Stromal cell of bone marrow (primary cell): ENCODE results near the gene GGTLC2.
"Not testable (repeated sequence)": the region's sequence is repeated elsewhere in the genome, so short reads cannot be mapped to it uniquely, and the experiment has no call there.

Experiments used
- DNase-seq: peaks from one replicate; pipeline ENCODE4 v3.0.0-alpha.2; 2012; ENCODE audit warnings: low read depth

GGTLC2 gene

DNA sequence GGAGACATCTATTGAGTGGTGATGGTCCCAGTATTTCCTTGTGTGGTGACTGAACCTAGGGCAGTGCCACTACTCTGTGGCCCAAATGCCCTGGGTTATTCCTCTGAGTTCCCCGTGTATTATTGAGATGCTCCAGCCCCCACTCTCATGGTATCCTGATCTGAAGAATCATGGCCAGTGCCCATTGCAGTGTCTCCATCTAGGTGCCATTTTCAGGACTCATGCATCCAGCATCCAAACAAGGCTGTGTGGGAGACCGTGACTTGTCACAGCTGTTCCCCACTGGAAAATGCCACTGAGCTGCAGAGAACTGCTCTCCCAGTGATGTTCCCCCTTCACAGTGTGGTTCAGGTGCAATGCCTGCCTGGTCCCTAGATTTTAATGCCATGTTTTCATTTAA is 24.7 kb downstream of the GGTLC2 start:
- DNase-seq: no peak

DNA sequence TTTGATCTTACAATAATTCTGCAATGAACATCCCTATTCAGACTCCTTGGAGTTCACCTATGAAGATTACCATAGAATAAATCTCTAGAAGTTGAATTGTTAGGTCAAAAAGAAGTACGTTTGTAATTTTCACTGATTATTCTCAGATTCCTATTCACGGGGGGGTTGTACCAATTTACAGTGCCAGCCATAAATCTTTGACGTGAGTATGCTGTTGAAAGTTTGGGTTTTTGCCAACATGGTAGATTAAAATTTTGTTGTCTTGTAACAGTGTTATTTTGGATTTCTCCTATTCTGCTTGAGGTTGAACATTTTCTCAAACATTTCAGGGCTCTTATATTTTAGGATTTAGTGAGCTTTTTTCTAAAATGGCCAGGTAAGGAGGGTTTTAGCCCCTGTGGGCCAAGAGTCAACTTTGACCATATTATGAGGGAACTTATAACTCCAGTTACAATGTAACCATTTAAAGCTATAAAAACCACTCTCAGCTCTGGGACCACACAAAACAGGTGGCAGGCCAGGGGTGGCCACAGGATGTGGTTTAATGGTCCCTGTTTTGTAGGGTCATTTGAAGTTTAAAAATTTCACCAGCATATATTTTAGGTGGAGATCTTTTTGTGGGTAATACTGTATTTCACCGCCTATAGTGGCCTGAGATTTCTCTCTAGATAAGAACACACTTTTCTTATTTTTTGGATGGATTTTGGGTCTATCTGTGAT is 25.8 kb downstream of the GGTLC2 start:
- DNase-seq: no peak

DNA sequence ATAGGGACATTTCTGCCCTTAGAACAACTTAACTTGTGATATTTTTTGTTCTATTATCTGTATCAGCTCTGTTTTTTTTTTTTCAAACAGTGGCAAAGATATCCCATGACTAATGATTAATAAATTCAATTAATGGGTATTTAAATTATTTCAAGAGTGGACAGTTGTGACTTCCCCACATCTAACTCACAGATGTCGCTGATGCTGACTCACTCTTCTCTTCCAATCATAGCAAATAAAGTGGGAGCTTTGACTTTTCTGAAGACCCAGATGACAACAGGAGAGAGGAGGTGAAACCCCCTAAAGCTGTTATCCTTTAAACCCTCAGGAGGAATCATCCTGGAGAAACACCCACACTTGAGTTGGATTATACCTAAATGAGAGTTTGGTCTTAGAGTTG is 27.1 kb downstream of the GGTLC2 start:
- DNase-seq: no peak

DNA sequence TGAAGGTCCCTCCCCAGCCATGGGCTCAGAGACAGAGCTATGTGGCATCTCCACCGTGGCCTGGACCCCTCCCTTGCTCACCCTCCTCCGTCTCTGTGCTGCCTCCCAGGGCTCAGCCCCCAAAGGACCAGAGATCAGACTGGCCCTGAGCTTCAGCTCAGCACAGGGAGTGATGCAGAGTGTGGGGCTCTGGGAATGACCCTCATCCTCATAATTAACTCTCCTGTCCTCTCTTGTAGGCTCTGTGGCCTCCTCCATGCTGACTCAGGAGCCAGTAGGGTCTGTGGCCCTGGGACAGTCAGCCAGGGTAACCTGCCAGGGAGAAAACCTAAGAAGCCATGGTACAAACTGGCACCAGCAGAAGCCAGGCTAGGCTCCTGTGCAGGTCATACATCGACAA is 28.7 kb downstream of the GGTLC2 start:
- DNase-seq: no peak

DNA sequence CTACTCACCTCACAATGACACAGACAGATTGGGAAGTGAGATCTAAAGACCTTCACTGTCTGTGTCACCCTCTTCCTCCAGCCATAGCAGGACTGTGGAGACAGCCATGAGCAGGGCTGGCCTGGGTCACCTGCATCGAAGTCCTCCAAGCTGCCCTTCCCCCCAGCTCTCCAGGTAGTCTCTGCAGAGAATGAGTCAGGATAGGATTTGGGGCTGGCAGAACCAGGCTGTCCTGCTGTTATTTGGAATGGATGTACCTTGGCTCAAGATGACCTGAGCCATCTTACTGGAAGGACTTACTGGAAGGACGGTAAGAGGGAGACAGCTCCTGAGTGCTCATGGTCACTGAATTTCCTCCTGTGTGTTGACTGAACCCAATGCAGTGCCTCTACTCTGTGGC is 29.2 kb downstream of the GGTLC2 start:
- no peak for DNase-seq

DNA sequence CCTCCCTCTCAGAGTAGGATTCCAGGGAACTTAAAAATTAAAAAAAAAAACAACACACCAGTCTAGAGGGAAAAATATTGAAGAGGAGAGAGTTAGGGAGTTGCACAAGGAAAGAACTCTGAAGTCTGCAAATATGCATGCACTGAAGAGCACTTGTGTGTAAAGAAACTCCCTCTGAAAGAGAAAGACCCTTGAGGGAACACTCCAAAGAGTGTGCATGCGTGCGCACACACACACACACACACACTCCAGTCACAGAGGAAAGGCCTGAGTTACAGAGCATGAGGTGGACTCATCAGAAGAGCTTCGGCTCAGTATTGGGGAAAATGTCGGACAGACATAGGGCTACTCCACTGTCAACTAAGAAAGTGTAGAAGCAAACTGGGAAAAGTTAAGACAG is 30.1 kb downstream of the GGTLC2 start:
- no peak for DNase-seq

DNA sequence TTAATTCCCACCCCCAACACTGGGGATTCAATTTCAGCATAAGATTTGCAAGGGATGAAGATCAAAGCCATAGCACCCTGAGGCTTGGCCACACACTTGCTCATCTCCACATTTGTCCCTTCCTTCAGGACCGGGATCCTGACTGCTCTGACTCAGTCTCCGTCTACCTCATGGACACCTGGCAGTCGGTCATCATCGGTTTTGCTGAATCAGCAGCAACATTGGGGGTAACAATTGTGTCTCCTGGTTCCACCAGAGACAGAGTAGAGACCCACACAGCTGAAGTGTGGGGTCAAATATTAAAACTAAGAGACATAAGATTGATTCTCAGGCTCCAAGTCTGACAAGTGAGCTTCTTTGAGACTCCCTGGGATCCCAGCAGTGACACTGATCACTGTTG is 34.6 kb downstream of the GGTLC2 start:
- DNase-seq: no peak

DNA sequence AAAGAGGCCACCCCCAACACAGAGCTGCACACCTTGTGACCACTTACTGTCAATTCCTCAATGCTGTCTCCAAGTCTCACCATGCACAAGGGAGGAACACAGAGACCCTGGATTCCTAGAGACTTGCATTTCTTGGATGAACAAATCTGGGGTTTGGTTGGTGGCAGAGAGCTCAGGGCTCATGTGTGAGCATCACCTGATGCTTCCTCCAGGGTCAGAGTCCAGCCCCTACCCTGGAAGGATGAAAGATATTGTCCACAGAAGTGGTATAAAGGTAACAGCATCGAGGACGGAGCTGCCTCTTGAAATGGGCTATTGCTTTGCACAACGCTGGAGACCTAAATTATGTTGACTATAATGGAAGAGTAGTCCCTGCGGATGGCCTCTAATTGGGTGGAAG is 36.0 kb downstream of the GGTLC2 start:
- no peak for DNase-seq

DNA sequence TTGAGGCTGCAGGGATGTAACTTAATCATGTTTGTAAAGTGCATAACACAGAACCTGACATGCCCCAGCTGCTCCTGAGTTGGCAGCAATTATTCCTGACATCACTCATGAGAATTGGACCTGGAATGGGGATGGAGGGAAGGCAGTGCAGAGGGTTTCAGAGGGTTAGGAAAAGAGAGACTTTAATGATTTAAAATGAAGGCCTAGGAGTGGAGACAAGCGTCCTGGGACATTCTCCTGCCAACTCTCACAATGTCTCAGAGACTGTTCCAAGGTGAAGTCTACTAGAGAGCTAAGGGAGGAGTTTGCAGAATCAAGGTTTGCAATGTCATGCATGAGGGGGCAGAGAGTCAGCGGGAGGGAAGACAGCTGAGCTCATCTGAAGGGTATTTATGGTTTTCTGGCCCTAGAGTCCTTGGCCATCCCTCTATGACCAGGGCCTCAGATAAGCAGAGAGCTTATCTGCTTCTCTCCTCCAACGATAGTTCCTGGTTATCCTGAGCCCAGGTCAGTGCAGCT is 36.9 kb downstream of the GGTLC2 start:
- DNase-seq: no peak

DNA sequence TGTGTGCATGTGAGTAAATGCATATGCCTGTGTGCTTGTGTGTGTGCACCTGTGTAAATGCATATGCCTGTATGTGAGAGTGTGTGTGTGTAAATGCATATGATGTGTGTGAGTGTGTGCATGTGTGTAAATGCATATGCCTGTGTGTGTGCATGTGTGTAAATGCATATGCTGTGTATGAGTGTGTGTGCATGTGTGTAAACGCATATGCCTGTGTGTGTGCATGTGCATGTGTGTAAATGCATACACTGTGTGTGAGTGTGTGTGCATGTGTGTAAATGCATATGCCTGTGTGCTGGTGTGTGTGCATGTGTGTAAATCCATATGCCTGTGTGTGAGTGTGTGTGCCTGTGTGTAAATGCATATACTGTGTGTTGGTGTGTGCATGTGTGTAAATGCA is 37.8 kb downstream of the GGTLC2 start:
- DNase-seq: no peak

DNA sequence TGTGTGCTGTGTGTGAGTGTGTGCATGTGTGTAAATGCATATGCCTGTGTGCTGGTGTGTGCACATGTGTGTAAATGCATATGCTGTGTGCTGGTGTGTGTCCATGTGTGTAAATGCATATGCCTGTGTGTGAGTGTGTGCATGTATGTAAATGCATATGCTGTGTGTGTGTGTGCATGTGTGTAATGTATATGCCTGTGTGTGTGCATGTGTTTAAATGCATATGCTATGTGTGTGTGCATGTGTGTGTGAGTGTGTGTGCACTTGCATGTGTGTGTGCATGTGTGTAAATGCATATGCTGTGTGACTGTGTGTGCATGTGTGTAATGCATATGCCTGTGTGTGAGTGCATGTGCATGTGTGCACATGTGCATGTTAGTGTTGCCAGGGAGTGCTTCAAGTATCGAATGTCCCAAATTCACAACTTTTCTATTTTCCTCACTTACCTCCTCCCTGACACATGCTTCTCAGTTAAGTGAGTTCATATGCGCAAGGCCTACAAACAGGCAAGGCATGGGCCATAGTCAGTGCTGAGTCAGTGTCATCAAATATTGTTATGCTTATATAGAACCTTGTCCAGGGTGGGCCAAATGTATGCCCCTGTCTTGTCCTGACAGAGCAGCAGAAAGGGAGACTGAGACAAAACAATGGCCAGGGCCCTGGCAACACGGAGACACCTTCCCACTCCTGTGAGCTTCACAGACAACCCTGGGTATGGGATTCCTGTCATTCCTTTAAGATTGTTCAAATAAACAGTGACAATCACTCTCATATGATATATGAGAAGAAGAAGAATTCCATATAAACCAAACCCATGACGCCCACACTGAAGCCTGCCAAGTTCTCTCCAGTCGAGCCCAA is 38.6 kb downstream of the GGTLC2 start:
- no peak for DNase-seq

DNA sequence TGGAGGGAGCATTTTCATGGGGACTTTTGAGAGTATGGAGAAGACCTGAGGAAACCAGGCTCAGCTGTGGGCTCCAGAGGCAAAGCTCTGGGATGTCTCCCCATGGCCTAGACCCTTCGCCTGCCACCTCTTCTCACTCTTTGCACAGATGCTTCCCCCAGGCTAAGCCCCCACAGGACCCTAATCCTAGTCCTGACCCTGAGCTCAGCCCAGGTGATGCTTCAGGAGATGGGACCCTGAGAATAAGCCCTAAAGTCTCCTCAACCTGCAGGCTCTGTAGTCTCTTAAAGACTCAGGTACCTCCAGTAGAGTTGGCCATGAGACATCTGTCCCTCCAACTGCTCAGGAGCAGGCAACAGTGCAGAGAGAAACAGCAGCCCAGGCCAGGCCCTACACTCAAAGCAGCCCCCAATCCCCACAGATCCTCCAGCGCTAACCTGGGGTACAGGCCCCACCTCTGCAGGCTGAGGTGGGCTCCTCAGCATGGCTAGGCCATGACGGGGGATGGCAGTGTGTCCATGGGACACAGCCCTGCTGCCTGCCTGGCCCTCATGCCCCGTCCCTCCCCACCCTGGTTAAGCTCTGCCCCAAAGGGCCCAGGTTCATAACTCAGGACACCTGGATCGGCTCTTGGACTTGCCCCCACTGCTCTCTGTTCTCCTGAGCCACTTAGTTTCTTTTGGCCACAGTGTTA is 39.4 kb downstream of the GGTLC2 start:
- DNase-seq: no peak

DNA sequence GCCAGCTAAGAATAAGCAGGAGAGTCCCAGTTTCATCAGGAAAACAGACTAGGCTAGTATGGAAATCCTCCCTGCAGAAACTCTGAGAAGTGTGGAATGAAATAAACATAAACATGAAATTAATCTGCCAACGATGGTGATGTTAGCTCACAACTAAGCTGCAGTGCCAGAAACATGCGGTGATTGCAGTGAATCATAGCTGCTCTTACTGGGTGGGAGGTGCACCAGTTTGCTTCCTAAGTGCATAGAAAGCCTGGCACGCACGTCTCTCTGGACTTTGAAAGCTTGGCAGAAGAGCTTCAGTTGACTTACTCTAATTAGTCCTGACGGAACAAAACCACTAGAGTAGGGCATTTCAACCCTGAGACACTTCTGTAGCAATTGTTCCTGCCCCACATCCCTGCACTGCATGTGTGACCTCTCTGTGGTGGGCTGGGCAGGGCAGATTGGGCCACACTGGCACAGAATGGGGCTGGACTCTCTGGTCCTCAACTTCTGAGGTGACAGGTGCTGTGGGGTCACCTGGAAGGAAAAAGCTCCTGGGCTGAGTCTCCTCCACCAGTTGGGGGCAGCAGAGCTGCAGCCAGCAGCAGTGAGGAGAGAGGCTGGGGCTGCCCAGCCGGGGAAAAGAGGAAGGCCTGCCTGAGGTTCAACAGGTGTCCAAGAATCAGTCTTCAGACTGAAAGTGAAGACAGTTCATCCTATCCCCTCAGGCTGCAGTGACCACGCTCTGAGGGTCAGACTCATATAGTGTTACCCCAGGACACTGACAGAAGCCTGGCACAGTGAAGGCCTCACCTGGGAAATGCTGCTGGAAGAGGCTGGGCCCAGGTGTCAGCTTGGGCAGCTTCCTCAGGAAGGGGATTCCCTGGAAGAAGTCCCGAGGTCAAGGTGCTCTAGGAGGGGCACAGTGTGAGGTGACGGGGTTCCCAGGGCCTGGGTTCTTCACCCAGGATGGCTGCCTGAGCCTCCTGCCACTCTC is 40.5 kb downstream of the GGTLC2 start:
- DNase-seq: peak; percentile 38

DNA sequence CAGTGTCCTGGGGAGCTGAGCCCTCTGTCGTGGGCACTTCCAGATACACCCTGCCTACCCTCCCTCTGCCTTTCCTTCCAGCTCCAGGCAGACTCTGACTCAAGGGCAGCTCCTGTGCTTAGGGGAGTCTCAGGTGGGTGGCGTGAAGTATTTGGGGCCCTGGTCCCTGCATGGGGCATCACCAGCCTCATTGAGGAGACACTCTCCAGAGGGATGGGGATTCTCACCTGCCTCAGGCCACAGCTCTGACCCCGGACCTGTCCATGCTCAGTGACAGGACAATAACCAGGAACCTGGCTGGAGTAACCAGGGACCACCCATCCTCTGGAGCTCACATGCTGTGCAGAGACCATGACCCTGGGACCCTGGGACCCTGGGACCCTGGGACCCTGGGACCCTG is 41.2 kb downstream of the GGTLC2 start:
- no peak for DNase-seq

DNA sequence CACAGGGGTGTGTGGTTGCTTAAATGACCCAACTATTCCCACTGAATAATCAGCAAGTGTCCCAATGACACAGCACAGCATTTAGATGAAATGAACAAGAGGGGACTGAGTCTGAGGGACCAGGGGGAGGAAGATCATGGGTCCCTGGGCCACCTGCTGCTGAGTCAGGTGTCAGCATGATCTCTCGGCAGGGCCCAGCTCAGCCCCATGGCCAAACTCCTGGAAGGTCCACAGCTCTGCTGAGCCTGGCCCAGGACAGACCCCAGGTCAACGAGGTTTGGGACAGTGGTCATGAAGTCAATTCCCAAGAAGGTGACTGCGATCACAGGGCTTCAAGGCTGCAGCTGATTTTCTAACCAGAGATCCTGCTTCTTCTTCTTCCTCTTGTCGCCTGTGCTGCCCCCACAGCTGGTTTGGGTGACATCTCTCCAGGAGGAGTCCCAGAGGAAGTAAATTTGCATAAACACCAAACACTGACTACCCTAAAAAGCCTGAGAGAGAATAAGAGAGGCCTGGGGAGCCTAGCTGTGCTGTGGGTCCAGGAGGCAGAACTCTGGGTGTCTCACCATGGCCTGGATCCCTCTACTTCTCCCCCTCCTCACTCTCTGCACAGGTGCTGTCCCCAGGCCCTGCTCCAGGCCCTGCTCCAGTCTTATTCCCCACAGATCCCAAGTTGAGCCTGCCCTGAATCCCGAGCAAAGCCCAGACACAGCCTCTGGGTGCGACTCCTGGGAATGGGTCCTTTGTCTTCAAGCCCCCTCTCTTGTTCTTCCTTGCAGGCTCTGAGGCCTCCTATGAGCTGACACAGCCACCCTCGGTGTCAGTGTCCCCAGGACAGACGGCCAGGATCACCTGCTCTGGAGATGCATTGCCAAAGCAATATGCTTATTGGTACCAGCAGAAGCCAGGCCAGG is 42.0 kb downstream of the GGTLC2 start:
- DNase-seq: not testable (repeated sequence)

DNA sequence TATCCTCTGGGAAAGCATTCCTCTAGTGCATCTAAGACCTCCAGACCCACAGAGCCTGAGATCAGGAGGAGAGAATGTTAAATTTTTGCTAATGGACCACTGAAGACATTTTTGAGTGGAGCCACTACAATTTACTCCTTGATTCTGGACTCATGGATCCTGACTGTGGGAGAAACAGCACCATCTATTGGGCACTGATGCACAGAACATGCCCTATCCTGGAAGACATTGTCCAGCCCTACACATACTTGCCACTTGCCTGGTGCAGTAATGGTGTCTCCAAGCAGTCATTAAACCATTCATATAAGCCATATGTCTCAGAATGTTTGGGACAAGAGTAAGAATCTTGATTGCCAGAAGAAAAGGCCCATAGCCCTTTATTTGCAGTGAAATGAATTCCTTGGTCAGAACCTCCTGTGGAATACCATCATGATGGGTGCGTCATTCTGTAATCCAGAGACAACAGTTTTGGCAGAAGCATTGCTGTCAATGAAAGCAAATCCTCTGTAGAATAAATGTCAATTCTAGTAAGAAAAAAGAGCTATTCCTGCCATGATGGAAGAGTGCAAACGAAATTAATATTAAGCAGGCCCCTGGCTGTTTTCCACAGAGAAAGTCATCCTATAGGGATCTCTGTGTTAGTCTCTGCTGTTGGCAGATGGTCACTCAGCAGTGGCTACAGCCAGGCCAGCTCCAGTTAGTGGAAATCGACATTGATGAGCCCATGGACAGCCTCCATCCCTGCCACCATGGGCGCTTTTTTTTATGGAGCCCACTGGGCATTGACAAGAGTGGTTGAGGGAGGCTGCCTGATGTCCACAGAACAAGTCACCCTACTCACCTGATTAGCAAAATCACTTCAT is 43.5 kb downstream of the GGTLC2 start:
- DNase-seq: peak; percentile 38

DNA sequence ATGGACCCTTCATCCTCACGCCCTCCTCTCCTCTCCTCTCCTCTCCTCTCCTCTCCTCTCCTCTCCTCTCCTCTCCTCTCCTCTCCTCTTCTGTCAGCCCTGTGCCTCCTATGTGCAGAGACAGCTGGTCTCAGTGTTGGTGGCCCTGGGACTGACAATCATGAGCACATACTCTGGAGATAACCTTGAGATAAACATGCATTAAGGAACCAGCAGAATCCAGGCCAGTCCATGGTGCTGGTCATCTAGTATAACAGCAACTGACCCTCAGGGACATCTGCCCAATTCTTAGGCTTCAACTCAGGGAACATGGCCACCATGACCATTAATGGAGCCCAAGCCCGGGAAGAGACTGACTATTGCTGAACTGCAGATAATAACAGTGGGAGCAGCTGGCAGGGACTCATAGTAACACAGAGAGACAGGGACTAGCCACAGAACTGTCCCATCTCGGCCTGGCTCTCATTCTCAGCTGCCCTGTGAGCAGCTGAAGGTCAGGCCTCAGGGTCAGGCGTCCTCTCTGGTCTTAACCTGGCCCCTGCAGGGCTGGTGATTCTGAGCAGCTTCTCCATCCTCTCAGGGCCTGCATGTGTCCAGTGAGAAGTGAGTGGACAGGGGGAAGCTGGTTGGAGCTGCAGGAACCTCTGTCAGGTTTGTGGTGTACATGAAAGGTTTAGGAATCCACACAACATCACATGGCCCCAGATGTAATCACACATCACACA is 45.4 kb downstream of the GGTLC2 start:
- no peak for DNase-seq

DNA sequence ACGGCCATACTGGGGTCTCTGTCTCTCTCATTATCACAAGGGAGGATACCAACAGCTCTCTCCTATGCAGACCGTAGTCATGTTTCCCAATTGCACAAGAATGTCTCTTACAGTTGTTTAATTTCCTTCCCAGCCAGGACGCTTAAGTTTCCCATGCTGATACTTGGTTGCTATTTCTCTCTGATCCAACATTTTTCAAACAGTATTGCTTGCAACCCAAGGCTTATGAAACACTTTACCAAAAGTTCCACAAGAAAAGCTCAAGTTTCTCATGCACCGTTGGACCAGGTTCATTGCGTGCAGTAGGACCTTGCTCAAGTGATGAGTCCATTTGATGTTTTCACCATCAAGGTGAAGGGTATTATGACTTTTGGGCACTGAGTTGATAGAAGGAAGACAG is 46.6 kb downstream of the GGTLC2 start:
- DNase-seq: no peak
